ENCODE measurements around the gene CLDN7. TPM values are rescaled to one million over a fixed set of nuclear protein-coding genes. Genes with fewer than 3 reads are reported as not detected.

The CLDN7 gene
- total and polyA plus RNA-seq, 4 donors: 3.0 to 35.0 (median 19.6) TPM

DNA sequence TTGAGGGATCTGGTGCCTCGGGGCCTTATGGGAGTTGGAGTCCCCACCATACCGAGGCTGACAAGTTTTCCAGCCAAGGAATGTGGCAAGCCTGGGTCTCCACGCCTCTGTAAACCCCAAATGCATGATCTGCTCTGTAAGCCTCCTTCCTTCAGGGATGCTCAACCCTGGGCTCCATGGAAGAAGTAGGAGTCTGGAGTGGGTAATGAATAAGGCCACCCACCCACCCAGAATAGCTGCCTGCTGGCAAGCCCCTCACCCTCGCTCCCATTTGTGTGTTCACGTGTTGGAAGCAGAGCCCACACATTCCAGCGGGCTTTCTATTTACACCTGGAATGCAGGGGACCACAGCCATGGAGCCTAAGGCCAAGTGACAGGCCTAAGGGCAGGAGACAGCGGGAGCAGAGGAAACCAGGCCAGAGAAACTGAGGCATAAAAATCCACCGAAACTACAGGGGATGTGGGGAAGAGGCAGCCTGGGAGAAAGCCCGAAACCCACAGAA, 47.1 kb downstream of the CLDN7 start:
- Histone ChIP-seq H3K36me3 (ENCODE audit: control insufficient read depth in 4 of 4, insufficient read depth in 3 of 4, low read depth in 1 of 4, low read length in 3 of 4) (no peaks in the 10 kb centered on the region), H3K4me1 (ENCODE audit: control insufficient read depth in 4 of 4, insufficient read depth in 4 of 4, low read length in 3 of 4) (peaks cover 11 to 31% (median 21%) of the 10 kb centered on the region in 4 donors), H3K9me3 (ENCODE audit: control insufficient read depth in 4 of 4, low read length in 3 of 4) (no peaks in the 10 kb centered on the region), H3K4me3 (ENCODE audit: low read depth in 1 of 3, low read length in 3 of 3) (no peak overlapping the region), H3K27me3 (ENCODE audit: control insufficient read depth in 4 of 4, insufficient read depth in 4 of 4, low read length in 3 of 4) (no peaks in the 10 kb centered on the region), H3K9ac (ENCODE audit: low read depth in 1 of 2, low read length in 2 of 2) (no peak overlapping the region), H3K27ac (ENCODE audit: low read depth in 1 of 2, low read length in 2 of 2) (peak overlapping the region; percentile 74 to 78)
- 36% methylated on average over 9 of the region's 9 CpGs for whole genome bisulfite sequencing
- no peak for DNase-seq (ENCODE audit: low spot score)
- peak in 1 of 2 donors; percentile 8 for TF ChIP-seq RXRA (IDR thresholded peaks at IDR 0.05)
- no peak for TF ChIP-seq TAF1 (conservative IDR thresholded peaks at IDR 0.05)

DNA sequence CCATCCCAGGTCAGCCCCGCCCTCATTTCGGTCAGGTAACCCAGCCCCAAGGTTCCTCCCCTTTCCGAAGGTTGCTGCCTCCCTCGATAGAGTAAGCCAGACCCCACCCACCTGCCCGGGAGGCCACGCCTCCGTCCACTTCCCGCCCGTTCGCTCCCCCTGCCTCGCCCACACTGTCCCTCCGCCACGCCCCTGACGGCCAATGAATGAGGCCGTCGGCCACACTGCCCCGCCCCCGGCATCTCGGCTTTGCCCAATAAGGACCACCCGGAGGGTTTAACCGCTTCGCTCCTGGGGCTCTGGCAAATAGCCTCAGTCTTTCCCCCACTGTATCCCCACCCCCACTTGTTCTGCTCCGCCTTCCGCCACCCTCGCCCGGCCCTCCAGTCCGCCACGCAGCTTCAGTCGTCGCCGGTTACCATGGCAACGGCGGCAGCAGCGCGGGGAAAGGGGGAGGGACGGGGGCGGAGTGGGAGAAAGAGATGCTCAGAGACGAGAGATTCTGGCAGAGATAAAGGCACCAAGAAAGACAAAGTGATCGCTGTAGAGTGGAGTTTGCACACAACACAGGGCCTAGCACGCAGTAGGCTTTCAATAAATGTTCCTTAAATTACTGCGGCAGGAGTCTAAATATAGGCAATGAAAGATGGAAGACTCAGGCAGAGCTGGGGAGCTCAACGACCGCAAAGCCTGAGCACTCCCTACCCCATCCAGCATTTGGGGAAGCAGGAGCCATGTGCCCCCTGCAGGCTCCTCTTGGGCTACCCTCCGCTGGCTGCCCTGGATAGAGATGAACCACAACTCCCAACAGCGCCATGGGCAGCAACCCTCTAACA, 47.8 kb downstream of the CLDN7 start:
- H3K9ac ChIP-seq (ENCODE audit: low read depth in 1 of 2, low read length in 2 of 2): no peak overlapping the region
- TF ChIP-seq, protein P1, sequence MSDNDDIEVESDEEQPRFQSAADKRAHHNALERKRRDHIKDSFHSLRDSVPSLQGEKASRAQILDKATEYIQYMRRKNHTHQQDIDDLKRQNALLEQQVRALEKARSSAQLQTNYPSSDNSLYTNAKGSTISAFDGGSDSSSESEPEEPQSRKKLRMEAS (IDR thresholded peaks at IDR 0.05): peak; percentile 33
- peak; percentile 76 for TF ChIP-seq EGR1 (IDR thresholded peaks at IDR 0.05; ENCODE audit: low read depth in 2 of 2)
- no peak for TF ChIP-seq TAF1 (conservative IDR thresholded peaks at IDR 0.05)
- TF ChIP-seq FOXA1 (IDR thresholded peaks at IDR 0.05): no peak
- no peak for TF ChIP-seq GABPA (IDR thresholded peaks at IDR 0.05 in 1 of 2, conservative IDR thresholded peaks at IDR 0.05 in 1 of 2)
- peak in 1 of 2 donors; percentile 9 for TF ChIP-seq RXRA (IDR thresholded peaks at IDR 0.05)
- TF ChIP-seq RAD21 (IDR thresholded peaks at IDR 0.05): peak; percentile 68 to 69
- peak; percentile 82 for TF ChIP-seq SP1 (IDR thresholded peaks at IDR 0.05)
- TF ChIP-seq, protein P2, sequence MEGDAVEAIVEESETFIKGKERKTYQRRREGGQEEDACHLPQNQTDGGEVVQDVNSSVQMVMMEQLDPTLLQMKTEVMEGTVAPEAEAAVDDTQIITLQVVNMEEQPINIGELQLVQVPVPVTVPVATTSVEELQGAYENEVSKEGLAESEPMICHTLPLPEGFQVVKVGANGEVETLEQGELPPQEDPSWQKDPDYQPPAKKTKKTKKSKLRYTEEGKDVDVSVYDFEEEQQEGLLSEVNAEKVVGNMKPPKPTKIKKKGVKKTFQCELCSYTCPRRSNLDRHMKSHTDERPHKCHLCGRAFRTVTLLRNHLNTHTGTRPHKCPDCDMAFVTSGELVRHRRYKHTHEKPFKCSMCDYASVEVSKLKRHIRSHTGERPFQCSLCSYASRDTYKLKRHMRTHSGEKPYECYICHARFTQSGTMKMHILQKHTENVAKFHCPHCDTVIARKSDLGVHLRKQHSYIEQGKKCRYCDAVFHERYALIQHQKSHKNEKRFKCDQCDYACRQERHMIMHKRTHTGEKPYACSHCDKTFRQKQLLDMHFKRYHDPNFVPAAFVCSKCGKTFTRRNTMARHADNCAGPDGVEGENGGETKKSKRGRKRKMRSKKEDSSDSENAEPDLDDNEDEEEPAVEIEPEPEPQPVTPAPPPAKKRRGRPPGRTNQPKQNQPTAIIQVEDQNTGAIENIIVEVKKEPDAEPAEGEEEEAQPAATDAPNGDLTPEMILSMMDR (IDR thresholded peaks at IDR 0.05; ENCODE audit: low read depth, low read length, missing input control): peak; percentile 56
- no peaks in the 10 kb centered on the region for H3K36me3 ChIP-seq (ENCODE audit: control insufficient read depth in 4 of 4, insufficient read depth in 3 of 4, low read depth in 1 of 4, low read length in 3 of 4)
- H3K4me1 ChIP-seq (ENCODE audit: control insufficient read depth in 4 of 4, insufficient read depth in 4 of 4, low read length in 3 of 4): peaks cover 11 to 30% (median 20%) of the 10 kb centered on the region in 4 donors
- DNase-seq (ENCODE audit: low spot score): peak; percentile 98
- no peaks in the 10 kb centered on the region for H3K9me3 ChIP-seq (ENCODE audit: control insufficient read depth in 4 of 4, low read length in 3 of 4)
- H3K4me3 ChIP-seq (ENCODE audit: low read depth in 1 of 3, low read length in 3 of 3): peak overlapping the region; percentile 23 to 33 (median 30)
- no peaks in the 10 kb centered on the region for H3K27me3 ChIP-seq (ENCODE audit: control insufficient read depth in 4 of 4, insufficient read depth in 4 of 4, low read length in 3 of 4)
- H3K27ac ChIP-seq (ENCODE audit: low read depth in 1 of 2, low read length in 2 of 2): peak overlapping the region; percentile 74 to 78
- WGBS: under 1% methylated on average over 45 of the region's 45 CpGs

DNA sequence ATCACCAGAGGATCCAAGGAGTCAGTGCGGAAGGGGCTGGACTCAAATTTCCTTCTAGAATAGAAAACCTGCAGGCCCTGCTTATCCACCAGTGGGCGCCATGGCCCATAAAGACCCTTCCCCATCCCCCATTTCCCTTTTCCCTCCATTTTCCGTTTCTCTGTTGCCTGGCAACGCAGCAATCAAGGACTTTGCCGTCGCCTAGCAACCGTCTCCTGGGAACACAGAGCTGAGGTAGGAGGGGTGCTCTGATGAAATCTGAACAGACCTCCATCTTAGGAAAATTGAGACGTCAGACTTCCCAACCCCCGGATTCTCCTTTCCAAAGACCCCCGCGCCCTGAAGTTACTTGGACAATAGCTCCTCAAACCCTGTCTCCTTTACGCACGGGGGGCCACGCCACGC, 48.4 kb downstream of the CLDN7 start:
- 7% methylated on average over 15 of the region's 15 CpGs for WGBS
- H3K4me3 ChIP-seq (ENCODE audit: low read depth in 1 of 3, low read length in 3 of 3): peak overlapping the region in 2 of 3 donors; percentile 23 to 33
- no peaks in the 10 kb centered on the region for H3K36me3 ChIP-seq (ENCODE audit: control insufficient read depth in 4 of 4, insufficient read depth in 3 of 4, low read depth in 1 of 4, low read length in 3 of 4)
- H3K9me3 ChIP-seq (ENCODE audit: control insufficient read depth in 4 of 4, low read length in 3 of 4): no peaks in the 10 kb centered on the region
- H3K9ac ChIP-seq (ENCODE audit: low read depth in 1 of 2, low read length in 2 of 2): no peak overlapping the region
- DNase-seq (ENCODE audit: low spot score): no peak
- peak overlapping the region in 1 of 2 donors; percentile 74 for H3K27ac ChIP-seq (ENCODE audit: low read depth in 1 of 2, low read length in 2 of 2)
- peaks cover 6 to 24% (median 14%) of the 10 kb centered on the region in 4 donors for H3K4me1 ChIP-seq (ENCODE audit: control insufficient read depth in 4 of 4, insufficient read depth in 4 of 4, low read length in 3 of 4)
- no peaks in the 10 kb centered on the region for H3K27me3 ChIP-seq (ENCODE audit: control insufficient read depth in 4 of 4, insufficient read depth in 4 of 4, low read length in 3 of 4)
- TF ChIP-seq YY1 (IDR thresholded peaks at IDR 0.05) (no peak), HNF4G (IDR thresholded peaks at IDR 0.05) (no peak), JUND (IDR thresholded peaks at IDR 0.05) (no peak), FOXA1 (IDR thresholded peaks at IDR 0.05) (no peak), EGR1 (IDR thresholded peaks at IDR 0.05; ENCODE audit: low read depth in 2 of 2) (no peak), GABPA (IDR thresholded peaks at IDR 0.05 in 1 of 2, conservative IDR thresholded peaks at IDR 0.05 in 1 of 2) (no peak), FOXA2 (IDR thresholded peaks at IDR 0.05) (no peak), TAF1 (conservative IDR thresholded peaks at IDR 0.05) (no peak), RAD21 (IDR thresholded peaks at IDR 0.05) (peak in 1 of 2 donors; percentile 43), NR2F2 (IDR thresholded peaks at IDR 0.05) (no peak), HNF4A (conservative IDR thresholded peaks at IDR 0.05) (no peak)
- TF ChIP-seq, protein P3, sequence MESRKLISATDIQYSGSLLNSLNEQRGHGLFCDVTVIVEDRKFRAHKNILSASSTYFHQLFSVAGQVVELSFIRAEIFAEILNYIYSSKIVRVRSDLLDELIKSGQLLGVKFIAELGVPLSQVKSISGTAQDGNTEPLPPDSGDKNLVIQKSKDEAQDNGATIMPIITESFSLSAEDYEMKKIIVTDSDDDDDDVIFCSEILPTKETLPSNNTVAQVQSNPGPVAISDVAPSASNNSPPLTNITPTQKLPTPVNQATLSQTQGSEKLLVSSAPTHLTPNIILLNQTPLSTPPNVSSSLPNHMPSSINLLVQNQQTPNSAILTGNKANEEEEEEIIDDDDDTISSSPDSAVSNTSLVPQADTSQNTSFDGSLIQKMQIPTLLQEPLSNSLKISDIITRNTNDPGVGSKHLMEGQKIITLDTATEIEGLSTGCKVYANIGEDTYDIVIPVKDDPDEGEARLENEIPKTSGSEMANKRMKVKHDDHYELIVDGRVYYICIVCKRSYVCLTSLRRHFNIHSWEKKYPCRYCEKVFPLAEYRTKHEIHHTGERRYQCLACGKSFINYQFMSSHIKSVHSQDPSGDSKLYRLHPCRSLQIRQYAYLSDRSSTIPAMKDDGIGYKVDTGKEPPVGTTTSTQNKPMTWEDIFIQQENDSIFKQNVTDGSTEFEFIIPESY (IDR thresholded peaks at IDR 0.05): no peak
- TF ChIP-seq, protein P1 (IDR thresholded peaks at IDR 0.05): no peak
- TF ChIP-seq, protein P4, sequence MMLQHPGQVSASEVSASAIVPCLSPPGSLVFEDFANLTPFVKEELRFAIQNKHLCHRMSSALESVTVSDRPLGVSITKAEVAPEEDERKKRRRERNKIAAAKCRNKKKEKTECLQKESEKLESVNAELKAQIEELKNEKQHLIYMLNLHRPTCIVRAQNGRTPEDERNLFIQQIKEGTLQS (IDR thresholded peaks at IDR 0.05): peak; percentile 38
- TF ChIP-seq, protein P5, sequence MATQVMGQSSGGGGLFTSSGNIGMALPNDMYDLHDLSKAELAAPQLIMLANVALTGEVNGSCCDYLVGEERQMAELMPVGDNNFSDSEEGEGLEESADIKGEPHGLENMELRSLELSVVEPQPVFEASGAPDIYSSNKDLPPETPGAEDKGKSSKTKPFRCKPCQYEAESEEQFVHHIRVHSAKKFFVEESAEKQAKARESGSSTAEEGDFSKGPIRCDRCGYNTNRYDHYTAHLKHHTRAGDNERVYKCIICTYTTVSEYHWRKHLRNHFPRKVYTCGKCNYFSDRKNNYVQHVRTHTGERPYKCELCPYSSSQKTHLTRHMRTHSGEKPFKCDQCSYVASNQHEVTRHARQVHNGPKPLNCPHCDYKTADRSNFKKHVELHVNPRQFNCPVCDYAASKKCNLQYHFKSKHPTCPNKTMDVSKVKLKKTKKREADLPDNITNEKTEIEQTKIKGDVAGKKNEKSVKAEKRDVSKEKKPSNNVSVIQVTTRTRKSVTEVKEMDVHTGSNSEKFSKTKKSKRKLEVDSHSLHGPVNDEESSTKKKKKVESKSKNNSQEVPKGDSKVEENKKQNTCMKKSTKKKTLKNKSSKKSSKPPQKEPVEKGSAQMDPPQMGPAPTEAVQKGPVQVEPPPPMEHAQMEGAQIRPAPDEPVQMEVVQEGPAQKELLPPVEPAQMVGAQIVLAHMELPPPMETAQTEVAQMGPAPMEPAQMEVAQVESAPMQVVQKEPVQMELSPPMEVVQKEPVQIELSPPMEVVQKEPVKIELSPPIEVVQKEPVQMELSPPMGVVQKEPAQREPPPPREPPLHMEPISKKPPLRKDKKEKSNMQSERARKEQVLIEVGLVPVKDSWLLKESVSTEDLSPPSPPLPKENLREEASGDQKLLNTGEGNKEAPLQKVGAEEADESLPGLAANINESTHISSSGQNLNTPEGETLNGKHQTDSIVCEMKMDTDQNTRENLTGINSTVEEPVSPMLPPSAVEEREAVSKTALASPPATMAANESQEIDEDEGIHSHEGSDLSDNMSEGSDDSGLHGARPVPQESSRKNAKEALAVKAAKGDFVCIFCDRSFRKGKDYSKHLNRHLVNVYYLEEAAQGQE (IDR thresholded peaks at IDR 0.05): no peak

Measured in liver (tissue), 9 donors.